ENCODE results near the gene BRINP1.

The BRINP1 gene

GRCh38 chr9:119368681-119369581 lies at the start of gene BRINP1:
Gene BRINP1 (minus strand): TSS chr9:119369435. CDS start chr9:119313355, 56,080 bp downstream.
- DNase-seq = no peak
- TF ChIP-seq GATA1 (IDR thresholded peaks at IDR 0.05; ENCODE audit: low read depth, low read length) (no peak), POLR2A (IDR thresholded peaks at IDR 0.05; ENCODE audit: low read length) (no peak)

GRCh38 chr9:119418721-119419120 lies 49.5 kb upstream of the BRINP1 start:
- TF ChIP-seq POLR2A (IDR thresholded peaks at IDR 0.05; ENCODE audit: low read length) (no peak), GATA1 (IDR thresholded peaks at IDR 0.05; ENCODE audit: low read depth, low read length) (no peak)
- no peak for DNase-seq

GRCh38 chr9:119416793-119417192 lies 47.6 kb upstream of the BRINP1 start:
- TF ChIP-seq GATA1 (IDR thresholded peaks at IDR 0.05; ENCODE audit: low read depth, low read length) (no peak), POLR2A (IDR thresholded peaks at IDR 0.05; ENCODE audit: low read length) (no peak)

GRCh38 chr9:119412399-119412798 lies 43.2 kb upstream of the BRINP1 start:
- no peak for DNase-seq
- TF ChIP-seq POLR2A (IDR thresholded peaks at IDR 0.05; ENCODE audit: low read length) = no peak
- TF ChIP-seq GATA1 (IDR thresholded peaks at IDR 0.05; ENCODE audit: low read depth, low read length) = no peak

More at GRCh38 chr9:119416793-119417192, 47.6 kb upstream of the BRINP1 start:
- no peak for DNase-seq

- TF ChIP-seq POLR2A (IDR thresholded peaks at IDR 0.05; ENCODE audit: low read length) = no peak
- no peak for TF ChIP-seq GATA1 (IDR thresholded peaks at IDR 0.05; ENCODE audit: low read depth, low read length)
Measured at GRCh38 chr9:119409552-119409951, 40.3 kb upstream of the BRINP1 start.

GRCh38 chr9:119400606-119401005 lies 31.4 kb upstream of the BRINP1 start:
- no peak for TF ChIP-seq GATA1 (IDR thresholded peaks at IDR 0.05; ENCODE audit: low read depth, low read length)
- TF ChIP-seq POLR2A (IDR thresholded peaks at IDR 0.05; ENCODE audit: low read length) = no peak
- DNase-seq = no peak

More at GRCh38 chr9:119409552-119409951, 40.3 kb upstream of the BRINP1 start:
- no peak for DNase-seq

- TF ChIP-seq POLR2A (IDR thresholded peaks at IDR 0.05; ENCODE audit: low read length) = no peak
- TF ChIP-seq GATA1 (IDR thresholded peaks at IDR 0.05; ENCODE audit: low read depth, low read length) = no peak
- no peak for DNase-seq
Measured at GRCh38 chr9:119398350-119398749, 29.1 kb upstream of the BRINP1 start.

- TF ChIP-seq POLR2A (IDR thresholded peaks at IDR 0.05; ENCODE audit: low read length) (no peak), GATA1 (IDR thresholded peaks at IDR 0.05; ENCODE audit: low read depth, low read length) (no peak)
- no peak for DNase-seq
Measured at GRCh38 chr9:119391878-119392277, 22.6 kb upstream of the BRINP1 start.

- DNase-seq = peak; percentile 11 to 37
Measured at GRCh38 chr9:119375892-119376291, 6.7 kb upstream of the BRINP1 start.

GRCh38 chr9:119372951-119373350 lies 3.7 kb upstream of the BRINP1 start:
- no peak for DNase-seq
- no peak for TF ChIP-seq POLR2A (IDR thresholded peaks at IDR 0.05; ENCODE audit: low read length)
- no peak for TF ChIP-seq GATA1 (IDR thresholded peaks at IDR 0.05; ENCODE audit: low read depth, low read length)

More at GRCh38 chr9:119375892-119376291, 6.7 kb upstream of the BRINP1 start:
- TF ChIP-seq POLR2A (IDR thresholded peaks at IDR 0.05; ENCODE audit: low read length) (no peak), GATA1 (IDR thresholded peaks at IDR 0.05; ENCODE audit: low read depth, low read length) (no peak)

- DNase-seq = peak; percentile 11 to 15
- no peak for TF ChIP-seq POLR2A (IDR thresholded peaks at IDR 0.05; ENCODE audit: low read length)
- no peak for TF ChIP-seq GATA1 (IDR thresholded peaks at IDR 0.05; ENCODE audit: low read depth, low read length)
Measured at GRCh38 chr9:119370816-119371215, 1.6 kb upstream of the BRINP1 start.

GRCh38 chr9:119369680-119370366 lies 588 bp upstream of the BRINP1 start:
- TF ChIP-seq POLR2A (IDR thresholded peaks at IDR 0.05; ENCODE audit: low read length) = no peak
- TF ChIP-seq GATA1 (IDR thresholded peaks at IDR 0.05; ENCODE audit: low read depth, low read length) = no peak

GRCh38 chr9:119368179-119368578 lies 1.1 kb downstream of the BRINP1 start:
- no peak for DNase-seq
- no peak for TF ChIP-seq GATA1 (IDR thresholded peaks at IDR 0.05; ENCODE audit: low read depth, low read length)
- TF ChIP-seq POLR2A (IDR thresholded peaks at IDR 0.05; ENCODE audit: low read length) = no peak

More at GRCh38 chr9:119369680-119370366, 588 bp upstream of the BRINP1 start:
- DNase-seq = no peak

- TF ChIP-seq POLR2A (IDR thresholded peaks at IDR 0.05; ENCODE audit: low read length) (no peak), GATA1 (IDR thresholded peaks at IDR 0.05; ENCODE audit: low read depth, low read length) (no peak)
- DNase-seq = no peak
Measured at GRCh38 chr9:119367683-119368075, 1.6 kb downstream of the BRINP1 start.
